ENCODE data around the gene PHC1. TPM values are rescaled to one million over a fixed set of nuclear protein-coding genes. Genes with fewer than 3 reads are reported as not detected.
"Not testable (repeated sequence)": the region's sequence is repeated elsewhere in the genome, so short reads cannot be mapped to it uniquely, and the experiment has no call there.

The PHC1 gene
- total and polyA plus RNA-seq, 3 donors from 2014 or later: 112 to 154 (median 134) TPM

GRCh38 chr12:8897081-8897480, 17.2 kb upstream of the PHC1 start:
- 90 to 95% methylated on average over 7 of the region's 7 CpGs for WGBS, 2 donors
- intact Hi-C loops (cut with DNase I; ENCODE audit: low total_unique reads): no loop called here
- Histone ChIP-seq H3K27ac (no peak overlapping the region), H3K27me3 (no peaks in the 10 kb centered on the region), H3K36me3 (ENCODE audit: low read depth, missing control alignments) (no peaks in the 10 kb centered on the region), H3K9me3 (no peaks in the 10 kb centered on the region), H3K4me3 (no peak overlapping the region), H3K4me1 (peaks cover 3% of the 10 kb centered on the region)
- DNase-seq: no peak
- no peak for TF ChIP-seq POLR2A (IDR thresholded peaks at IDR 0.05)
- TF ChIP-seq, protein P1, sequence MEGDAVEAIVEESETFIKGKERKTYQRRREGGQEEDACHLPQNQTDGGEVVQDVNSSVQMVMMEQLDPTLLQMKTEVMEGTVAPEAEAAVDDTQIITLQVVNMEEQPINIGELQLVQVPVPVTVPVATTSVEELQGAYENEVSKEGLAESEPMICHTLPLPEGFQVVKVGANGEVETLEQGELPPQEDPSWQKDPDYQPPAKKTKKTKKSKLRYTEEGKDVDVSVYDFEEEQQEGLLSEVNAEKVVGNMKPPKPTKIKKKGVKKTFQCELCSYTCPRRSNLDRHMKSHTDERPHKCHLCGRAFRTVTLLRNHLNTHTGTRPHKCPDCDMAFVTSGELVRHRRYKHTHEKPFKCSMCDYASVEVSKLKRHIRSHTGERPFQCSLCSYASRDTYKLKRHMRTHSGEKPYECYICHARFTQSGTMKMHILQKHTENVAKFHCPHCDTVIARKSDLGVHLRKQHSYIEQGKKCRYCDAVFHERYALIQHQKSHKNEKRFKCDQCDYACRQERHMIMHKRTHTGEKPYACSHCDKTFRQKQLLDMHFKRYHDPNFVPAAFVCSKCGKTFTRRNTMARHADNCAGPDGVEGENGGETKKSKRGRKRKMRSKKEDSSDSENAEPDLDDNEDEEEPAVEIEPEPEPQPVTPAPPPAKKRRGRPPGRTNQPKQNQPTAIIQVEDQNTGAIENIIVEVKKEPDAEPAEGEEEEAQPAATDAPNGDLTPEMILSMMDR (IDR thresholded peaks at IDR 0.05): no peak

DNA sequence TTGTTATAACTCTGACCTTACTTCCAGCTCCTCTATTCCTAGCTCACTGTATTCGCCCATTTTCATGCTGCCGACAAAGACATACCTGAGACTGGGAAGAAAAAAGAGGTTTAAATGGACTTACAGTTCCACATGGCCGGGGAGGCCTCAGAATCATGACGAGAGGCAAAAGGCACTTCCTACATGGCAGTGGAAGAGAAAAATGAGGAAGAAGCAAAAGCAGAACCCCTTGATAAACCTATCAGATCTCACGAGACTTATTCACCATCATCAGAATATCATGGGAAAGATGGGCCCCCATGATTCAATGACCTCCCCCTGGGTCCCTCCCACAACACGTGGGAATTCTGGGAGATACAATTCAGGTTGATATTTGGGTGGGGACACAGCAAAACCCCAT, 14.5 kb upstream of the PHC1 start:
- no peak overlapping the region for H3K27ac ChIP-seq
- no peaks in the 10 kb centered on the region for H3K9me3 ChIP-seq
- H3K27me3 ChIP-seq: no peaks in the 10 kb centered on the region
- H3K36me3 ChIP-seq (ENCODE audit: low read depth, missing control alignments): no peaks in the 10 kb centered on the region
- intact Hi-C loops (cut with DNase I; ENCODE audit: low total_unique reads): no loop called here
- WGBS, 2 donors: 86 to 87% methylated on average over 6 of the region's 6 CpGs
- no peak for DNase-seq
- H3K4me1 ChIP-seq: peaks cover 3% of the 10 kb centered on the region
- TF ChIP-seq, protein P1 (IDR thresholded peaks at IDR 0.05): no peak
- TF ChIP-seq POLR2A (IDR thresholded peaks at IDR 0.05): no peak
- H3K4me3 ChIP-seq: no peak overlapping the region

DNA sequence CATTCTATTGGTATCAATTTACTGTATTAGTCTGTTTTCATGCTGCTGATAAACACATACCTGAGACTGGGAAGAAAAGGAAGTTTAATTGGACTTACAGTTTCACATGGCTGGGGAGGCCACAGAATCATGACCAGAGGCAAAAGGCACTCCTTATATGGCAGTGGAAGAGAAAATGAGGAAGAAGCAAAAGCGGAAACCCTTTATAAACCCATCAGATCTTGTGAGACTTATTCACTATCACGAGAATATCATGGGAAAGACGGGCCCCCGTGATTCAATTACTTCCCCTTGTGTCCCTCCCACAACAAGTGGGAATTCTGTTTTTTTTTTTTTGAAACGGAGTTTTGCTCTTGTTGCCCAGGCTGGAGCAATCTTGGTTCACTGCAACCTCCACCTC, 11.6 kb upstream of the PHC1 start:
- intact Hi-C loops (cut with DNase I; ENCODE audit: low total_unique reads); H3K36me3 ChIP-seq (ENCODE audit: low read depth, missing control alignments); DNase-seq; H3K27ac ChIP-seq; H3K4me1 ChIP-seq; H3K4me3 ChIP-seq; H3K9me3 ChIP-seq; H3K27me3 ChIP-seq: not testable (repeated sequence)
- 82 to 84% methylated on average over 5 of the region's 5 CpGs for WGBS, 2 donors

DNA sequence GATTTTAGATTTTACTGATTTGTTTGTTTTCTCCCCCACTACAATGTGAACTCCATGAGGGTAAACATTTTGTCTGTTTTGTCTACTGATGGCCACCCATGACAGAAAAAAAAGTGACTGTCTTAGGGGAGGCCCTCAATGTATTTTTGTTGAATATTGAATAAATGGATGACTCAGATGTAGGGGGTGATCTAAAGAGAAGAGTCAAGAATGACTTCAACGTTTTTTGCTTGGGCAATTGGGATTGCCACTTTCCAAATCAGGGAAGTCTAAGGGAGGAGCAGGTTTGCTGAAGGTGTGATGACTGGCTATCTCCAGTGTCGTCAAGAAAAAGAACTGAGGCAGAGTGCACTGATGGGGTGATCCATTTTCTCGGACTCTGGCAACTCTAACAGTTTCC, 10.7 kb upstream of the PHC1 start:
- Histone ChIP-seq H3K4me3 (no peak overlapping the region), H3K27ac (no peak overlapping the region), H3K27me3 (no peaks in the 10 kb centered on the region), H3K9me3 (no peaks in the 10 kb centered on the region), H3K4me1 (peaks cover 3% of the 10 kb centered on the region), H3K36me3 (ENCODE audit: low read depth, missing control alignments) (no peaks in the 10 kb centered on the region)
- TF ChIP-seq, protein P1 (IDR thresholded peaks at IDR 0.05): no peak
- intact Hi-C loops (cut with DNase I; ENCODE audit: low total_unique reads): no loop called here
- WGBS, 2 donors: 78 to 90% methylated on average over 3 of the region's 3 CpGs
- no peak for DNase-seq

DNA sequence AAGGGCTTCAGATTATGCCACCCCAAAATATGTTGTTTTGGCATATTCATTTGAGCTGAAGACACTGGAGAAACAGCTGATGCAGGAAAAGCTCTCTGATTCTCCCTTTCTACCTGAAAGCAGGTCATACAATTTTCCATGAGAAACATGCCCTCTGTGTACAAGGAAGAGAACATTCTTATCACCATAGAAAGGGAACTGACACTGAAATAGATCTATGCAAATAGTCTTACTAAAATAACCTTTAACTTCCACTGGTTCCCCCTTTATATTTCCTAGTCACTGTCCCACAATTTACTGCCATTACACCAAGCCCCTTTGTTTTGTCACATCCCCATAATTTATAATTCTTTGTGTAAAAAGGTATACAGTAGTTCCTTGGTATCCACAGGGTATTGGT, 9.6 kb upstream of the PHC1 start:
- no peak for DNase-seq
- intact Hi-C loops (cut with DNase I; ENCODE audit: low total_unique reads): no loop called here
- Histone ChIP-seq H3K27me3 (no peaks in the 10 kb centered on the region), H3K4me1 (peaks cover 1% of the 10 kb centered on the region), H3K27ac (no peak overlapping the region), H3K4me3 (no peak overlapping the region), H3K36me3 (ENCODE audit: low read depth, missing control alignments) (no peaks in the 10 kb centered on the region), H3K9me3 (no peaks in the 10 kb centered on the region)
- TF ChIP-seq, protein P1 (IDR thresholded peaks at IDR 0.05): no peak
- no peak for TF ChIP-seq POLR2A (IDR thresholded peaks at IDR 0.05)

Data from testis (tissue), 3 donors.